NCI-H187 treated with DMSO at 0.1 percent for 48 hours (cell line): Measurements from ENCODE around the gene MED12L.
"Not testable (repeated sequence)": the region's sequence is repeated elsewhere in the genome, so short reads cannot be mapped to it uniquely, and the experiment has no call there.

Experiments used
- DNase-seq: peaks from one replicate; lab custom pipeline; 2025; lab: John Stamatoyannopoulos, UW

MED12L gene

DNA sequence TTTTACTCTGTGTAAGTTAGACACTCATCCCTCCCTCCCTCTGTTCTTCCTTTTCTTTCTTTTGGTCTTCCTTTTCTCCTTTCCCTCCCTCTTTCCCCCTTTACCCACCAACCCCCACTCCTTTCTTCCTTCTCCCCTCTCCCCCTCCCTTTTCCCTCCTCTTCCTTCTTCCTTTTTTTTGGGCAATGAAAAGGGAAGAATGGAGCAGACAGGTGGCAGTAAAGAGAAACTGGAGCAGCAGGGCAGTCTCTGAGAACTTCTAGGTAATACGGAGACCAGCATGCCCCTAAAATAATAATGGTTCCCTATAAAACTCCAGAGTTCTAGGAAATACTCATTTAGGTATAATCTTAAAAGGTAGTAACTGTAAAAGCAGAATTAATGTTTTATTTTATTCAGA, 129.0 kb downstream of the MED12L start:
- no peak for DNase-seq

DNA sequence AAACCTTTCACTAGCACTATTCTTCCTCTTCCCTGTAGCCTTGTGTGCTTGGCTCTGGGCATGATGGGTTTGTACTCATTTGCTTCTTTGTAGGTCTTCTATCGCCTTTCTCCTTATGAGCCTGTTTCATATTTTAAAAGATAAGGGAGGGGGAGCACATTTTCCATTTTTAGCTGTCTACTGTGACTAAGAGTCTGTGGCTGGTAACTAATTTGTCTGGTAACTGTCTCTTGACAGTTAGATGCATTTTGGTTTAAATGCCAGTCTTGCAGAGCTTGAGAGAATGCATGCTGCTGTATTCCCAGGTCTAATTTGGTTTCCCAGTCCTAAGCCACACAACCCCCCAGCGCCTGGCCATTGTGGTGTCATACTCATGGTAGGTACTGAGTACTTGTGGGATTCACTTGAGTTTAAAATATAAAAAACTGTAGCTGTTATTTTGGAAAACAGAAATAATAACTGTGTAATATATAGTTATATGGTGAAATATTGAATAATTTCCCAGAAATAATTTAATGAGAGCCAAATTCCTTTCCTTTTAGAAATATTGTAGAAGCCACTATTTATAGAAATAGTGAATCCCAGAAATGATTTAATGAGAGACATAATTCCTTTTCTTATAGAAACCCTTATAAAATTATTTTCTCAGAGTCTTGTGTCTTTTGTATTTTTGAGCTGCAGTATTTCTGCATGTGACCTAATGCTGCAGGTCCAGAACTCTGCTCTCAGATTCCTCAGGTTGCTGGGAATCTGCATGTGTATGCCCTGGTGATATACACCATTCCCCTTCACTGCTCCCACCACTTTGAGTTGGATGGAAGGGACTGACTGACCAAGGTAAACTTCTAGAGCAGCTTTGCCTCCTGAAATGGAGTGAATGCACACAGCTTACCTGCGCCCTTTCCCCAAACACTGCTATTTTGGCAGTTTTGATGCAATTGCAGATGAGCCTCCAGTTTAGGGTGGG, 131.5 kb downstream of the MED12L start:
- DNase-seq, result no peak

DNA sequence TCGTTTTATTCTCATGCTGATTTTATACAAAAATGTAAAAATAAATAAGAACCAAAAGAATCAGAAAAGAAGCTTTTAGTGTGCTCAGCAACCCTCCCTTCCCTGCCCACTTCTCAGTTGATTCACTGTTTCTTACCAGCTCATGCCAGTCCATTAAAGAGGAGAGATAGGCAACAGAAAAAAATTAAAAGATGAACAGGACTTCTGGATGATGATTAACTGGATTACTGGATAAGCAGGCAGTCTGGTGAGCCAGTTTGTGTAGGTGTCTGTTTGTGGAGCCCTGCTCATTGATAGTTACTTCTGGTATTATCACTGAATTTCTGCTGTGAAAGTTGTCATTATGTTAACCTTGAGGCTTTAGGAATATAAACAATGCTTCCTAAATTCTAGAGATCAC, 132.7 kb downstream of the MED12L start:
- DNase-seq, result no peak

DNA sequence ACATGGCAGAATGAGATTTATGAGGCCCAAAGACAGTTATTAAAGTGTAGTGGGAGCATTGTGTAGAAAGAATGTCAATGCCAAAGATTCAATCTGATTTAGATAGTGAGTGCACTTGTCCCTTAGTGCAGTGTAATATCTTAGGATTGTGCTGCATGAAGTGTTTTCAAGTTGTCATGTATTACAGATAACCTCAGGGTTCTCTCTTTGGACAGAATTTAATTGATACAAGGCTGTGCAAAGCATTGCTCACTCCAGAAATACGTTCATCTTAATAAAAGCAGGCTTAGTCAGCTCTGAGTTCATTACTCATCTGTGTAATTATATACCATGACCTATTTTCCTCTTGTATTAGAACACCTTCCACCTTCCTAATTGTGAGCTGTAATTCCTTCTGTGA, 133.6 kb downstream of the MED12L start:
- no peak for DNase-seq

DNA sequence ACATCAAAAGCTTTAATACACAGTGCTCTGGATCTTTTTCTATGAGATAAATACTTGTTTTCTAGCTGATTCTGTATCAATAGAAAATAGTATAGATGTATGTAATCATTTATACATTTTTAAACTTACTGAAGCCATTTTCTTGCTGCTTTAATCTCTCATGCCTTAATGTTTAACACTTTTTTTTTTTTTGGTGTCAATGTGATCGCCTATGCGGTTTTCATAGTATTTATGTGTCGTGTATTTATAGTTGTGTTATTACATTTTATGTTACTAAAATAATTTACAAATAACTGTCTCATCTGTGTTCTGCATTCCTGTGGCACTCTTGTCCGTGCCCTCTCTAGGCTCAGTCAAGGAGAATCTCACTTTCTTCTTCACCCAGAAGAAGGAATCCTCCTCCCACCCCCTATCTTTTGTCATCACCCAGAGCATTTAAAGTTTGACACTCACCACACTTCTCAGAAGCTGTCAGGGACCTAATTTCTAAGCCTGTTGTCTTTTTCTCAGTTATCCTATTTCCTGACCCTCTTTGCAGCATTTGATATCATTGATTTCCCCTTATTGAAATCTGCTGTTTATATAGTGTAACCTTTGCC, 138.9 kb downstream of the MED12L start:
- DNase-seq, result no peak

DNA sequence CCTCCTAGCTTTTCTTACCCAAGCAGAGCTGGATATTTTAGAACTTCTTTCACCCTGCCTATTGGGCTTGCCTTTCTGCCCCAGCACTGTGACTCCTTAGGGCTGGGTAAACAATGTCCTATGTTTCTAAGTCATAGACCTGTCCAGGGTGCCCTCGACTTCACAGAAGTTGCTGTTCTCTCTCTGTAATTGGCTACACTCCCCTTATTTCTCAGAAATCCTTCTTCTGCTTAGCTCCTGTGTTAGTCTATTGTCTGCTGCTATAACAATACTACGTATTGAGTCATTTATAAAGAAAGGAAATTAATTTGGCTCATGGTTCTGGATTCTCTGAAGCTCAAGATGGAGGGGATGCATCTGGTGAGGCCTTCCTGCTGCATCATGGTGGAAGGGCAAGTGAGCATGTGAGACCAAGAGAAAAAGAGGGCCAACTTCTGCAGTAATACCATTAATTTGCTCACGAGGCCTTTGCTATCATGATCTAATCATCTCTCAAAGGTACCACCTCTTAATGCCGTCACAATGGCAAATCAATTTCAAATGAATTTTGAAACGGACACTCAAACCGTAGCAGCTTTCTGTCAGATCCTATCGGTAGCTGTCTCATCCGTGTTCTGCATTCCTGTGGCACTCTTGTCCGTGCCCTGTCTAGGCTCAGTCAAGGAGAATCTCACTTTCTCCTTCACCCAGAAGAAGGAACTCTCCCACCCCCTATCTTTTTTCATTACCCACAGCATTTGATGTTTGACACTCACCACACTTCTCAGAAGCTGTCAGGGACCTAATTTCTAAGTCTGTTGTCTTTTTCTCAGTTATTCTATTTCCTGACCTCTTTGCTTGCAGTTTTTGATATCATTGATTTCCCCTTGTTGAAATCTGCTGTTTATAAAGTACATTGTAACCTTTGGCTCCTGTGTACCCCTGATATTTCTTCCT, 139.8 kb downstream of the MED12L start:
- no peak for DNase-seq

DNA sequence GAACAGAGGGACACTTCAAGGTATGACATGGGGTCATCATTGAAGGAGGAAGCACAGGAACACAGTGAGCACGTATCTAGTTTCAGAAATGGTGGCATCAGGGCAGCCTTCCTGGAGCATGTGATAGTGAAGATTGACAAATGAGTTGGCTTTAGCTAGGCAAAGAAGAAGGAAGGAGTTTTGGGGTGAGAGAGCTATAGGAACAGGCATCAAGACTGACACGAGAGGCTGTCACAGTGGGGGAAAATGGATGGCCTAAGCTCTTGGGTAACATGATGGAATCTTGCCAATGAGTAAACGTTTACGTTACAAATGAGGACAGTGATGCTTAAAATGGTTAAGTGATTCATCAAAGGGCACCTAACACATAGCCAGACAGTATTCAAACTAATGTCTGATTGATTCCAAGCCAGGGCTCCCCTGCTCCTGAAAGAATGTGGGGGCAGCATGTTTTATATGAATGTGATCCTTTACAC, 140.7 kb downstream of the MED12L start:
- no peak for DNase-seq

DNA sequence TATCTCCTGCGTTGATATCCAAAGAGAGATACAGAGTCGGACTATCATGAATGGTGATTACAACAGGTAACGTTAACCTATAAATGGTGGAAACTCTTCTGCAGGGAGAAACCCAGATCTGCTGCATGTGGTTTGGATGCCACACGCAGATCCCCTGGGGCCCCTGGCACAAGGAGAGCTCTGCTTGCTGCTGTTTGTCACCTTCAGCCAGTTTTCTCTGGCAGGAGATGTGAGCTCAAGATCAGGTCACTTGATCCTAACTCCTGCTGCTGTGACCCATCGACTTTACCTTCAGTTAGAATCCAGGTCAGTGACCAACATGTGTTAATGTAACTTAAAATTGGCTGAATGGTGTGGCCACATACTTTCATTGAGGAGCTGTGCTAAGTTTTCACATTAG, 141.4 kb downstream of the MED12L start:
- no peak for DNase-seq

DNA sequence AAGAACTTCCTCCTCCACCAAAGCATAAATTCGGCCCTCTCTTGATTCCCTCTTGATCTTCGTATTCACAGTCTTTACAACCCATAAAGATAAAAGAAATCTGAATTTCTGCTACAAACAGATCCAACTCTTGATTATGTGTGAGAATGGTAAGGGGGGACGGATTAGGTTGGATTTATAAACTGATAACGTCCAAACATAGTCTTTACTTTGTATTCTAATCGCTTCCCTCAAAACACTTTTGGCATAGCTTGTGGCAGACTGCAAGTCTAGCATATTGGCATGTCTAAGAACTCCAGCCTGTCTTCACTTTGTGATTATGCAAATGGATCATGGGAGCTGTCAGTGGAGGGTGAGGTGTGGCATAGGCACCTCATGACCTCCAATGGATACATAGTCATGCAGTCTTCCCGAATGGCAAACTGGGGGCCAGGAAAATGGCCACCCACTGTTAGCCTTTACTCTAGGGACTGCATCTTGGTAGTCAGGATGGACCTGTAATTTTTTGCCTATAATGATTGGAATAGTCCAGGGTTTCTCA, 141.9 kb downstream of the MED12L start:
- no peak for DNase-seq

DNA sequence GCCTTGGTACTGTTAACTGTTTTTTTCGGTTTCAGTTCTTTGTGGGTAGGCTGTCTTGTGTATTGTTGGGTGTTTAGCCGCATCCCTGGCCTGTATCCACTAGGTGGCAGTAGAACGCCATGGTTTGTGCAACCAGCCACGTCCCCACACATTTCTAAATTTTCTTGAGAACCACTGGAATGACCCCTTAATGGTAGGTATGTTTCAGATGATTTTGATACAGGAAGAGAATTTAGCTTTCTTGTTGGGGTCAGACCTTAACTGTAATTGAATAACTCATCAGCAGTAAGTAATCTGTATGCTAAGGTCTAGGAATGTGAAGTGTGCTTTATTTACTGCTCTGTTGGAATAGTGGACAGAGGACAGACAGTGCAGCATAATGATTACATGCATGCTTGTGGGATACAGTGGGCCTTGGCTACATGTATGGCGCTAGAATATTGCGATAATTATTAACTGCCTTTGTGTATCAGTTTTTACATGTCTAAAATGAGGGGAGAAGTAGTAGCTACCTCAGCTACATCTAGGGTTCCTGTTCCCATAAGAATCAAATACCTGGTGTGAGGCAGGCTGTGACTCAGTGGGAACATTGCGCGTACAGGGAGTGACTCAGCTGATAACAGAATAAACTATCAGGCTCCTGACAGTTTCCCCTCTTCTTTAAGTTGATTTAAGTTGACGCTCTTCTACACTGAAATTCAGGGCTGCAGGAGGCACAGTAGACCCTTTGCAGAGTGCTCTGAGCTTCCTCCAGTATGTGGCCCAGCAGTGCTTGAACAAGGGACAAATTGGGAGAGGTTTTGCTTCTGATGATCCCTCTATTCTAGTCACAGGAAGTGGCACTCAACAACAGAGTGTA, 142.6 kb downstream of the MED12L start:
- peak; percentile 3 for DNase-seq

DNA sequence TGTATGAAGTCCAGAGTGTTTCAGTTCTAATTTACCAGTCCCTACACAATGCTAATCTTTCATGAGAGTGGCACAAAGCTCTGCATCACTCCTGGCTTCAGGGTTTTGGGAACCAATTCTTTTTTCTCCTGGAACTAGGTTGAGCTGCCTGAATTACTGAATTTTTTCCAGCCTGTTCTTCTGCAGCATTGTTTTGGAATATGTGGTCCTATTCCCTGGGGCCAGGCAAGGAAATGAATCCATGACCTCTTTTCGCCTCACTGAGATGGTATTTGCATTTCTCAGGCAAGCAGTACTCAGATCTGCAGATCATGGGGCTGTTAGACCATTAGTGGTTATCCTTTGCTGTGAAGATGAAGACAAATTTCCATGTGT, 143.2 kb downstream of the MED12L start:
- DNase-seq, result no peak

DNA sequence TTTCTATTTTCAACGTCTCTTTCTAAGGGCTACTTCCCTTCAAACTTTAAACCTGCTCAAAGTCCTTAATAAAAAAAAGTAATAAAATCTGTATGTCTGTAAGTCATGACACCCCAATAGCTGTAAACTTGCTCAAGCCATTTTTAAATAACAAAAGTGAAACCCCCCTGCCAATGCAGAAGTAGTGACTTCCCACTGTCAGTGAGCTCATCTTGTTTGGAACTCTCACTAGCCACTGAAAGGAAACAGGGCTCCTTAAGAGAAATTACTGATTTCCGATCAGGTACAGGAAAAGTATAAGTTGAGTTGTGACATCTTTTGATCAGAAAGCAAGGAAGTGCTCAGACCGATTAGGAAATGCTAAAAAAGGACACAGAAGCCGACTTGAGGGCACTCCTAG, 145.2 kb downstream of the MED12L start:
- no peak for DNase-seq

DNA sequence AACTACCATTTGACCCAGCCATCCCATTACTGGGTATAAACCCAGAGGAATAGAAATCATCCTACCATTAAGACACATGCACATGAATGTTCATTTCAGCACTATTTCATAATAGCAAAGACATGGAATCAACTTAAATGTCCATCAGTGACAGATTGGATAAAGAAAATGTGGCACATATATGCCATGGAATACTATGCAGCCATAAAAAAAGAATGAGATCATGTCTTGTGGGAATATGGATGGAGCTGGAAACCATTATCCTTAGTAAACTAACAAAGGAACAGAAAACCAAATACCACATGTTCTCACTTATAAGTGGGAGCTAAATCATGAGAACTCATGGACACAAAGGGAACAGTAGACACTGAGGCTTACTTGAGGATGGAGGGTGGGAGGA, 146.9 kb downstream of the MED12L start:
- not testable (repeated sequence) for DNase-seq

DNA sequence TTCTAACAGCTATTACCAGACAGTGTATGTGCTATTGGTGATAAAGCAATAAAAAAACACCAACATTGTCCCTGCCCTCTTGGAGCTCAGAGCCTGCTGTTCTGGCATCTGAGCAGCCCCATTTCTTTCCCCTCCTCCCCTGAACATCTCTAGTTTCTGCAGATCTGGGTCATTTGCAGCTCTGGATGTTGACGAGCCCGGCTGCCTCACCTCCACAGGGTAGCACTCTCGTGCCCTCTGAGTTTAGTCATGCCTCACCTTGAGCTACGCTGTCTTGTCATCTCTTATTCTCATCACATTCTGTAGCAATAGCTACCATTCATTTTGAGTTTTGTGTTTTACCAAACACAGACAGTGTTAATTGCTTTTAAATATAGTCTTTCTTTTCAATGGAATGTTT, 147.5 kb downstream of the MED12L start:
- no peak for DNase-seq

DNA sequence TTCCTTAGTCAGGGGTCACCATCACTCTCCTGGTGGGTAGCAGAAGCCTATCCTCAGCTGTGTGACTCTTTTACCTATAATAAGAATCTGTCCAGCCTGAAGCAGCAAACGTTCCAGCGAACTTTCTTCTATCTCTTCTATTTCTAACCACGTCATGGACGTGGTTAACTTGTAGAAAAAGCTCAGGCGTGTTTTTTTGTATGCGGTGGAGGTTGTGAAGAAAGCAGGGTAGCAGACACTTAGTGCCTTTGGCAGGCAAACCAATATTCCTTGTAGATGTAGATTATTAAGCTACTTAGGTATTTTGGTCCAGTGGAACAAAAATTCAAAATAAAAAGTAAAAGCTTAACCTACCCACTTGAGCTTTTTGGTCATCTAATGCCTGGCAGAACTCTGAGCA, 149.4 kb downstream of the MED12L start:
- no peak for DNase-seq

DNA sequence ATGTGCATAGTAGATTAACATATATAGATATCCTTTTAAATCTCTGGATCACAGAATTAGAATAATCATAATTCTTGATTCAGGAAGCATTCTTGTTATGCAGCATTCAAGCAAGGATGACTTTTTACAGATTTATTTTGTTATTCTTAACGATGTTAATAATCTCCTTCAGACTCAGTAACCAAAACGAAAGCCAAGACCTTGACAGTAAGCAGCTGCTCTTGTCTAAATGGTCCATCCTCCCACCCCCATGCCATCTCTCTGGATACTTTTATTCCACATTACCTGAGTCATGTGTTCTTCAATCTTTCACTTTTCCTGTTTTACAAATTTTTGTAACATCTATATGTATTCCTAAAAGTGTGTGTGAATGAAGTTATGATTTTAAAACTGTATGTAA, 150.9 kb downstream of the MED12L start:
- no peak for DNase-seq

DNA sequence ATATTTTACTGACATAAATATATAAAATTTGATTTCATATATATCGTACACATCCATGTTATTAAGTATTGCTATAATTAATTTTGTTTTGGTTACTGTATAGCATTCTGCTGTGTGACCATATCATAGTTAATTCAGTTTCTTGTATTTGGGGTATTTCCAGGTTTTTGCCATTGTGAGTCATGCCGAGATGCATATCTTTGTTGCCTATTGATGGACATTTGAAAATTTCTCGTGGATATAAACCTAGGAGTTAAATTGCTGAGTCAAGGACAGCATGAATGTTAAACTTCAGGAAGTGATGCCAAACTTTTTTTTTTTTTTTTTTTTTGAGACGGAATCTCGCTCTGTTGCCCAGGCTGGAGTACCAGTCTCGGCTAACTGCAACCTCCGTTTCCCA, 151.3 kb downstream of the MED12L start:
- no peak for DNase-seq

DNA sequence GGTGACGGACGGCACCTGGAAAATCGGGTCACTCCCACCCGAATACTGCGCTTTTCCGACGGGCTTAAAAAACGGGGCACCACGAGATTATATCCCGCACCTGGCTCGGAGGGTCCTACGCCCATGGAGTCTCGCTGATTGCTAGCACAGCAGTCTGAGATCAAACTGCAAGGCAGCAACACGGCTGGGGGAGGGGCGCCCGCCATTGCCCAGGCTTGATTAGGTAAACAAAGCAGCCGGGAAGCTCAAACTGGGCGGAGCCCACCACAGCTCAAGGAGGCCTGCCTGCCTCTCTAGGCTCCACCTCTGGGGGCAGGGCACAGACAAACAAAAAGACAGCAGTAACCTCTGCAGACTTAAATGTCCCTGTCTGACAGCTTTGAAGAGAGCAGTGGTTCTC, 156.5 kb downstream of the MED12L start:
- DNase-seq, result not testable (repeated sequence)

DNA sequence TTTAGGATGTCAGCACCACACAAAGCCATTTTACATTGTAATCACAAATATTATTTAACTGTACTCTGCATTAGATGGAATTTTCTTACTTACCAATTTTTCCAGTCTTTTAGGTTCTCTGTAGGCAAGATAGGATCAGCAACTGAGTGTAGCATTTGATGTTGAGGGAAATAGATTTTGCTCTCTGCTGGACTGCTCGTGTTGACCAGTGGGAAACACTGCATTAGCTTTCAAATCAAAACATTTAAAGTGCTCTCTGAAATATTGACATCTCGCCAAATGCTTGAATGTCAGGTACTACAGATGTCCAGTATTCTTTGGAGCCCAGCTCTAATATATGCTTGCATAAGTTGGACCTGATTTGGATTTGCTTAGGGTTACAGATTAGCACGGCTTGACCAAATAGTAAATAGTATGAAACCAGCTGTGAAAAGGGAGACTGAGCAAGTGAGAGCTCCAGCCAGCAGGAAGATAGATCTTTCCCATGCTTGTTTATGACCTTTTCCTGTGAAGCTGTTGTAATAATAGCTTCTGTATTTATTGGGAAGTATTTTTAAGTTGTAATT, 163.4 kb downstream of the MED12L start:
- DNase-seq, result no peak

DNA sequence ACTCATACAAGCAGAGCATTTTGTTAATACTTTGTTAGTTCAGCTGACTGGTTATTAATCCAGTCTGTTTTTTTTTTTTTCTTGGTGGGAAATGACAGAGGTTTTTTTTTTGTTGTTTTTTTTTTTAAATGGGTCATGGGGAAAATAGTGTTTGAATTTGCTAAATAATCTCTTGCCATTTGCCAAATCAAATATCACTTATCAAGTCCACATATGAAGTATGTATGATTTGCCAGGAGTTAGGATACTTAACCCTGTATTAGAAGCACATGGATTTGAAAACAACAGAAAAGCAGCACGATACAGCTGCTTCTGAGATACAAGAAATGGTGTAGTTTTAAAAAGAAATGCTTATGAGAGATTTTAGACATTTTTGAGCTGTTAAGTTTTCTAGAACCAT, 171.3 kb downstream of the MED12L start:
- no peak for DNase-seq

DNA sequence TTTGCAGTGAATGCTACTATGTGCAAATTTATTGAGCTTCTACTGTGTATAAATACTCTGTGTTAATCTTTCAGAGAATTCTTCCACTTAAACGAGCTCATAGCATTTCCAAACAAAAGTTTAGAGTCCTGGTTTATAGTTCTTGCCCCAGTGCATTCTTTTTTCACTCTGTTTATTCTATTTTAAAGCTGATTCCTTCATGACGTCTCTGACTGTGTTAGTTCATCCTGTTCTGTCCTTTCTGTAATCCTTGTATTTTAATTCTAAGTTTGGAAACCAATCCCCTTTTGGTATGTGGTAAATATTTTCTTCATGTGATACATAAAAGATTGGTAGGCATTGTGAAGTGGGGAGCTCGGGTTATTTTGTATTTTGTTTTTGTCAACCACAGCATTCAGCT, 174.2 kb downstream of the MED12L start:
- no peak for DNase-seq
